Measurements from ENCODE around the gene NDUFV3. TPM values are rescaled to one million over a fixed set of nuclear protein-coding genes. Genes with fewer than 3 reads are reported as not detected.

Gene NDUFV3
- total and polyA plus RNA-seq, 2 donors (not counting 3 experiments of a cell fraction or from before 2014, with no cell fraction given), result 13.4 to 45.7 TPM

GRCh38 chr21:42863504-42863870 is 29.6 kb upstream of the NDUFV3 start:
- Histone ChIP-seq H3K27me3 (ENCODE audit: control insufficient read depth in 2 of 2, insufficient read depth in 2 of 2, low read length in 2 of 2) (no peaks in the 10 kb centered on the region), H3K4me1 (ENCODE audit: control insufficient read depth, extremely low read depth, insufficient read depth, low read length) (peaks cover 16% of the 10 kb centered on the region), H3K36me3 (ENCODE audit: control insufficient read depth in 2 of 2, extremely low read depth in 1 of 2, insufficient read depth in 2 of 2, low read length in 2 of 2) (peaks cover 12 to 24% of the 10 kb centered on the region in 2 experiments), H3K9me3 (replicated peaks; ENCODE audit: control insufficient read depth, insufficient read depth, low read length) (no peaks in the 10 kb centered on the region), H3K79me2 (ENCODE audit: control insufficient read depth, insufficient read depth, low read length) (peaks cover 88% of the 10 kb centered on the region), H3K9ac (replicated peaks; ENCODE audit: extremely low read depth, insufficient read depth, low read length) (no peak overlapping the region), H3K4me3 (replicated peaks in 1 of 3; ENCODE audit: insufficient read depth in 1 of 3, low read depth in 1 of 3, low read length in 3 of 3) (no peak overlapping the region), H3K27ac (ENCODE audit: insufficient read depth, low read depth, low read length) (no peak overlapping the region), H3K9me1 (replicated peaks; ENCODE audit: control insufficient read depth, extremely low read depth, insufficient read depth, low read length) (no peaks in the 10 kb centered on the region), H3K4me2 (ENCODE audit: insufficient read depth, low read length) (no peak overlapping the region), H2AFZ (ENCODE audit: low read depth, low read length) (no peak overlapping the region), H4K20me1 (replicated peaks; ENCODE audit: control insufficient read depth, extremely low read depth, insufficient read depth, low read length) (no peaks in the 10 kb centered on the region)
- dilution Hi-C loops (cut with MboI; ENCODE audit: extremely low pct_ligation_motif_present, low sequenced_read_pairs), result no loop called here
- intact Hi-C loops (cut with micrococcal nuclease), result no loop called here
- DNase-seq (ENCODE audit: low read depth, low spot score) (no peak), FAIRE-seq (no peak)
- ChIA-PET POLR2A (no interaction called here), CTCF (no interaction called here)
- TF ChIP-seq CTCF (IDR thresholded peaks at IDR 0.05; ENCODE audit: extremely low read depth in 1 of 2, insufficient read depth in 1 of 2, low read depth in 1 of 2, low read length in 2 of 2) (no peak), POLR2AphosphoS5 (IDR thresholded peaks at IDR 0.05; ENCODE audit: insufficient read depth, low read depth, low read length) (no peak), FOS (IDR thresholded peaks at IDR 0.05; ENCODE audit: borderline replicate concordance, insufficient read depth, low read length) (no peak)
- no TSS peak for BruUV-seq (replicated peaks)

- Histone ChIP-seq H3K27ac (ENCODE audit: insufficient read depth, low read depth, low read length) (no peak overlapping the region), H3K9me3 (replicated peaks; ENCODE audit: control insufficient read depth, insufficient read depth, low read length) (no peaks in the 10 kb centered on the region), H3K4me2 (ENCODE audit: insufficient read depth, low read length) (no peak overlapping the region), H3K9me1 (replicated peaks; ENCODE audit: control insufficient read depth, extremely low read depth, insufficient read depth, low read length) (no peaks in the 10 kb centered on the region), H3K36me3 (ENCODE audit: control insufficient read depth in 2 of 2, extremely low read depth in 1 of 2, insufficient read depth in 2 of 2, low read length in 2 of 2) (peaks cover 13 to 23% of the 10 kb centered on the region in 2 experiments), H3K79me2 (ENCODE audit: control insufficient read depth, insufficient read depth, low read length) (peaks cover 89% of the 10 kb centered on the region), H3K27me3 (ENCODE audit: control insufficient read depth in 2 of 2, insufficient read depth in 2 of 2, low read length in 2 of 2) (no peaks in the 10 kb centered on the region), H3K4me1 (ENCODE audit: control insufficient read depth, extremely low read depth, insufficient read depth, low read length) (peaks cover 16% of the 10 kb centered on the region), H3K4me3 (replicated peaks in 1 of 3; ENCODE audit: insufficient read depth in 1 of 3, low read depth in 1 of 3, low read length in 3 of 3) (no peak overlapping the region), H4K20me1 (replicated peaks; ENCODE audit: control insufficient read depth, extremely low read depth, insufficient read depth, low read length) (no peaks in the 10 kb centered on the region), H2AFZ (ENCODE audit: low read depth, low read length) (no peak overlapping the region), H3K9ac (replicated peaks; ENCODE audit: extremely low read depth, insufficient read depth, low read length) (no peak overlapping the region)
- DNase-seq (ENCODE audit: low read depth, low spot score), result no peak
- TF ChIP-seq POLR2A (IDR thresholded peaks at IDR 0.05; ENCODE audit: low read depth, low read length), result no peak
- TF ChIP-seq EZH2 (IDR thresholded peaks at IDR 0.05; ENCODE audit: borderline replicate concordance, low read depth, low read length, severe bottlenecking), result no peak
- no peak for TF ChIP-seq POLR2AphosphoS5 (IDR thresholded peaks at IDR 0.05; ENCODE audit: insufficient read depth, low read depth, low read length)
- no peak for TF ChIP-seq MYC (IDR thresholded peaks at IDR 0.05; ENCODE audit: low read depth, low read length)
- no peak for TF ChIP-seq JUN (IDR thresholded peaks at IDR 0.05; ENCODE audit: borderline replicate concordance, insufficient read depth, insufficient read length, low read depth)
- no peak for TF ChIP-seq GATA2 (IDR thresholded peaks at IDR 0.05; ENCODE audit: insufficient read depth, insufficient read length, low read depth, low read length)
- no peak for TF ChIP-seq FOS (IDR thresholded peaks at IDR 0.05; ENCODE audit: borderline replicate concordance, insufficient read depth, low read length)
- TF ChIP-seq MAX (IDR thresholded peaks at IDR 0.05; ENCODE audit: insufficient read depth, insufficient read length), result no peak
- FAIRE-seq, result no peak
- no TSS peak for BruUV-seq (replicated peaks)
- dilution Hi-C loops (cut with MboI; ENCODE audit: extremely low pct_ligation_motif_present, low sequenced_read_pairs) (no loop called here), intact Hi-C loops (cut with micrococcal nuclease) (no loop called here)
- ChIA-PET CTCF (no interaction called here), POLR2A (no interaction called here)
These were observed 28.8 kb upstream of the NDUFV3 start for GRCh38 chr21:42864286-42864685.
